Uterus (tissue), 4 donors: ENCODE measurements around the gene PPM1N. TPM values are rescaled to one million over a fixed set of nuclear protein-coding genes. Genes with fewer than 3 reads are reported as not detected.

Experiments
- DNase-seq, 2 donors: peaks; one replicate each; pipeline ENCODE4 v3.0.0-alpha.2; 2019 to 2020
- H3K27ac ChIP-seq, 2 donors: fragments of 200-600 bp; sonication (generic); 1 replicate in 1 of 2; 2 replicates in 1 of 2; pipeline ENCODE4 v1.5.1; 2016 to 2018
- H3K27me3 ChIP-seq, 2 donors: fragments of 200-600 bp; sonication (generic); one replicate each; pipeline ENCODE4 v1.5.1; 2018 to 2019; ENCODE audit warnings: control low read depth in 1 of 2
- H3K36me3 ChIP-seq, 2 donors: fragments of 200-600 bp; sonication (generic); one replicate each; pipeline ENCODE4 v1.5.1; 2019; ENCODE audit warnings: control low read depth in 1 of 2
- H3K4me1 ChIP-seq, 2 donors: fragments of 200-600 bp; sonication (generic); one replicate each; pipeline ENCODE4 v1.5.1; 2018 to 2019; ENCODE audit warnings: control low read depth in 1 of 2
- H3K4me3 ChIP-seq, 2 donors: fragments of 200-600 bp; sonication (generic); 1 replicate in 1 of 2; 2 replicates in 1 of 2; pipeline ENCODE4 v1.5.1; 2018 to 2019; ENCODE audit warnings: mild to moderate bottlenecking in 1 of 2
- H3K9me3 ChIP-seq, 2 donors: fragments of 200-600 bp; sonication (generic); one replicate each; pipeline ENCODE4 v1.5.1; 2019; ENCODE audit warnings: control low read depth in 1 of 2
- POLR2A ChIP-seq, 2 donors: fragments of 450-650 bp; IDR thresholded peaks; one replicate each; pipeline ENCODE4 v1.6.1; 2016; ENCODE audit warnings: antibody characterized with exemption in 2 of 2, mild to moderate bottlenecking in 1 of 2, moderate library complexity in 1 of 2
- intact Hi-C: fragments of 100-400 bp; cut with DNase I; formaldehyde crosslinking; loops from one replicate; pipeline ENCODE4 v1.15.1; 2023; ENCODE audit warnings: low total_unique reads
- total RNA-seq, 4 donors: library from RNA; depleted of rRNA in 3 of 4; stranded (reverse); fragments of >200 nt in 3 of 4; gene quantifications; one replicate each; pipeline versions ENCODE4 v1.1.0 to v1.2.4, GENCODE V29; 2014 to 2023
- TF ChIP-seq, protein P1 (sequence below), 4 experiments: fragments of 200-600 bp in 2 of 4; fragments of 450-650 bp in 2 of 4; sonication (generic) in 2 of 4; IDR thresholded peaks; one replicate each; pipeline ENCODE4 v1.5.1; 2016 to 2019; ENCODE audit warnings: antibody characterized with exemption in 4 of 4, mild to moderate bottlenecking in 2 of 4, moderate library complexity in 1 of 4
- donor health status: DM: yes; HTN: yes; CAD: no.

Gene PPM1N
- total RNA-seq, 4 donors from 2014 or later, result 42.5 TPM; not detected in 3

DNA sequence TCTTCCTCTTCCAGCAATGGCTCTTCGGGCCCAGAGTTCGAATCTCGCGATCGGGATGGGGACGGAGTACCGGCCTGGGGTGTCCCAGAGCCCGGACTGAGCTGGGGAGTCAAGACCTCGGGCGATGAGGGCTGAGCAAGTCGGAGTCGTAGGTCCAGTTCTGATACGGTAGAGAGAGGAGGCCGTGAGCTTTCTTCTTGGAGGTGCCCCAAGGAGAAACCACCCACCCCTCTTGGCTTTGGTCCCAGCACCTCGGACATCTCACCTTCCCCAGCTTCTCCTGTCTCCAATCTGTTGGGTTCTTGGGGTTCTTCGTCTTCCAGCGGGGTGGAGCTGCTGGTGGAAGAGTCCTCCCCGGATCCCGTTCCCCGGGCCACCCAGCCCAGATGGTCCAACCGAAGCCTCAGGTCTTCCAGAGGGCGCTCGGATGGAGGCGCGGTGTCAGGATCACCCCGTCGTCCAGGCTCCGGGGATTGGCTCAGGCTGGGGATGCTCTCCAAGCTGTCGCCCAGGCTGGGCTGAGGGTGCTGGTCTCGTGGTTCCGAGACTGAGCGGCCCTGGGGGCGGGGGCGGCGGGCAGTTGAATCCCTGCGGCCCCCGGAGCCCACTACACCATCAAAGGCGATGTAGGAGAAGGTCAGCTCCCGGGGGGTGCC is 3.9 kb upstream of the PPM1N start:
- H3K27me3 ChIP-seq, result peaks cover 0 to 4% of the 10 kb centered on the region in 2 donors
- peaks cover 0 to 10% of the 10 kb centered on the region in 2 donors for H3K4me1 ChIP-seq
- TF ChIP-seq POLR2A (IDR thresholded peaks at IDR 0.05), result no peak
- TF ChIP-seq, protein P1, sequence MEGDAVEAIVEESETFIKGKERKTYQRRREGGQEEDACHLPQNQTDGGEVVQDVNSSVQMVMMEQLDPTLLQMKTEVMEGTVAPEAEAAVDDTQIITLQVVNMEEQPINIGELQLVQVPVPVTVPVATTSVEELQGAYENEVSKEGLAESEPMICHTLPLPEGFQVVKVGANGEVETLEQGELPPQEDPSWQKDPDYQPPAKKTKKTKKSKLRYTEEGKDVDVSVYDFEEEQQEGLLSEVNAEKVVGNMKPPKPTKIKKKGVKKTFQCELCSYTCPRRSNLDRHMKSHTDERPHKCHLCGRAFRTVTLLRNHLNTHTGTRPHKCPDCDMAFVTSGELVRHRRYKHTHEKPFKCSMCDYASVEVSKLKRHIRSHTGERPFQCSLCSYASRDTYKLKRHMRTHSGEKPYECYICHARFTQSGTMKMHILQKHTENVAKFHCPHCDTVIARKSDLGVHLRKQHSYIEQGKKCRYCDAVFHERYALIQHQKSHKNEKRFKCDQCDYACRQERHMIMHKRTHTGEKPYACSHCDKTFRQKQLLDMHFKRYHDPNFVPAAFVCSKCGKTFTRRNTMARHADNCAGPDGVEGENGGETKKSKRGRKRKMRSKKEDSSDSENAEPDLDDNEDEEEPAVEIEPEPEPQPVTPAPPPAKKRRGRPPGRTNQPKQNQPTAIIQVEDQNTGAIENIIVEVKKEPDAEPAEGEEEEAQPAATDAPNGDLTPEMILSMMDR (IDR thresholded peaks at IDR 0.05), result no peak
- no peak overlapping the region for H3K4me3 ChIP-seq
- intact Hi-C loops, result no loop called here
- H3K36me3 ChIP-seq, result no peaks in the 10 kb centered on the region
- no peak for DNase-seq
- no peak overlapping the region for H3K27ac ChIP-seq
- H3K9me3 ChIP-seq, result no peaks in the 10 kb centered on the region

DNA sequence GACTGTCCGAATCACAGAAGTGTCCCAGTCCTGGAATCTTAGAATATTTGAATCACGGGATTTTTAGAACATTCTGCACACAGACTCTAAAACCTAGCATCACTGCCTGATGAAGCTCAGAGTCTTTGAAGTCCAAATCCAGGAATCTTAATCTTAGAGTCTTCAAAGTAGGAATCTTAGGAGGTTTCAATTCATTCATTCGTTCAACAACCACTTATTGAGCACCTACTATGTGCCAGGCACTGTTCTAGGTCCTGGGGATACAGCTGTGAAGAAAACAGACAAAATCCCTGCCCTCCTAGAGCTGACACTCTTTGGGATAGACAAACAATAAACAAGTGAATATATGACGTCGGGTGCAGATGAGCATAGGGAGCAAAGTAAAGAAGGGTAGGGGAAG is 3.1 kb upstream of the PPM1N start:
- Histone ChIP-seq H3K9me3 (no peaks in the 10 kb centered on the region), H3K36me3 (no peaks in the 10 kb centered on the region), H3K27me3 (peaks cover 0 to 4% of the 10 kb centered on the region in 2 donors), H3K4me3 (no peak overlapping the region), H3K27ac (no peak overlapping the region), H3K4me1 (peaks cover 0 to 10% of the 10 kb centered on the region in 2 donors)
- DNase-seq, result no peak
- TF ChIP-seq POLR2A (IDR thresholded peaks at IDR 0.05), result no peak
- TF ChIP-seq, protein P1 (IDR thresholded peaks at IDR 0.05), result no peak
- intact Hi-C loops, result no loop called here

DNA sequence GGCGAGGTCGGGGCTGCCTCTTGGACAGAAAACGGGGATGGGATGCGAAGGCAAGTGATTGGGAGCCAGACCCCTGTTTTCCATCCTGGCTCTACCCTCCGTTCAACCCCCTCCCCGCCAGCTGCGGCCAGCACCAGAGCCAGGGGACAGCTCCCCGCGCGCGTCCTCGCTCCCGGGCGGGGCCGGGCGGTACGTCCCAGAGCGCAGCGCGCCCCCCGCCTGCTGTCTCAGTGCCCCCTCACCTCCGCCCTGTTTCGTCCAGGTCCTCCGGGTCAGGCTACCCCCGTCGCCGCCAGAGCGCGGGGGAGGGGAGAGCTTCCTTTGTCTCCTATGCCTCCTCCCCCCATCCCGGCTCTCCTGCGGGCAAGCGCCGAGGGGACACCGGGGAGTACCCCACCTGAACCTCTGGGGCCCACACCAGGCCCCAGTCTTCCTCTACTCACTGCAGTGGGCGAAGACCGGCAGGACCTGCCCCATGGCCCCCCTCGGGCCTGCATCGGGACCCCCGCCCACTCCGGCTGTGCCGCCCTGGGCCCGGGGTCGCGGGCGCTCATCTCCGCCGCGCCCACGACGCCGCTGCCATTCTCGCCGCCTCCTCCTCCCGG is 1.8 kb upstream of the PPM1N start:
- H3K4me1 ChIP-seq, result peaks cover 0 to 10% of the 10 kb centered on the region in 2 donors
- intact Hi-C loops, result no loop called here
- peak; percentile 46 to 47 for DNase-seq
- TF ChIP-seq, protein P1 (IDR thresholded peaks at IDR 0.05), result no peak
- no peak for TF ChIP-seq POLR2A (IDR thresholded peaks at IDR 0.05)
- H3K4me3 ChIP-seq, result peak overlapping the region; percentile 40 to 45
- no peaks in the 10 kb centered on the region for H3K9me3 ChIP-seq
- no peaks in the 10 kb centered on the region for H3K36me3 ChIP-seq
- peaks cover 0 to 4% of the 10 kb centered on the region in 2 donors for H3K27me3 ChIP-seq
- H3K27ac ChIP-seq, result no peak overlapping the region

DNA sequence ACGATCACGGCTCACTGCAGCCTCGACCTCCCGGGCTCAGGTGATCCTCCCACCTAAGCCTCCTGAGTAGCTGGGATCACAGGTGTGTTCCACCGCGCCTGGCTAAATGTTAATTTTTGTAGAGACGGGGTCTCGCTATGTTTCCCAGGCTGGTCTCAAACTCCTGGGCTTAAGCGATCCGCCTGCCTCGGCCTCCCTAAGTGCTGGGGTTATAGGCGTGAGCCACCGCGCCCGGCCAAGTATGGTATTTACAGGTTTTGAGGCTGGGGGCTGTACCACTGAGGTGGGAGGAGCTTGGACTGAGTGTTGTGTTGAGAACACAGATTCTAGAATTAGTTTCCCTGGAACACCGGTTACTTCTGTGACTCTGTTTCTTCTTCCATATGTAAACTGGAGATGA is 452 bp upstream of the PPM1N start:
- no peak for DNase-seq
- Histone ChIP-seq H3K36me3 (no peaks in the 10 kb centered on the region), H3K27me3 (peaks cover 0 to 4% of the 10 kb centered on the region in 2 donors), H3K4me3 (no peak overlapping the region), H3K27ac (no peak overlapping the region), H3K4me1 (peaks cover 0 to 10% of the 10 kb centered on the region in 2 donors), H3K9me3 (no peaks in the 10 kb centered on the region)
- TF ChIP-seq POLR2A (IDR thresholded peaks at IDR 0.05), result no peak
- TF ChIP-seq, protein P1 (IDR thresholded peaks at IDR 0.05), result no peak
- intact Hi-C loops, result no loop called here
